ENCODE data around the gene SCN3B.

DNA sequence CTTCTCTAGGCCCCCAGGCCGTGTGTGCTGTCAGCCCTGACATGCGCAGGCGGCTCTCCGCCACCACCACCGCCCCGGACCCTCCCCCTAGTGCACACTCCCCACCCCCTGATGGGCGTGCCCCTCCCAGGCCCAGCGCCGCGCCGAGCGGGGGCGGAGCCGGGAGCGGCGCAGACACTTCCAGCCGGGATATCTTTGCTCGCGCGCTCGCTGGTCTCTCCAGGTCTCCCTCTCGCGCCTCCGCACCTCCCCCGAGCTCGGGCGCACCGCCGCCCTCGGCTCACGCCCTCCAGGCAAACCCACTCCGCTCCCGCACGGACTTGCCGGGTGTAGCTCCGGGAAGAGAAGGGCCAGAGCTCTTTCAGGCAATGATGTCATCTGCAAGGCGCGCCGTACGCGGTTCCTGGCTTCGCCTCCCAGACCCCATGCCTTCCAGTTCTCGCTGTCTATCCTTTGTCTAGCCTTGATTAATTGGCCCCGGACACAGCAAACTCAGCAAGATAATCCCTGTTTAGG is at the start of gene SCN3B:
- no peak for TF ChIP-seq ILF3 (IDR thresholded peaks at IDR 0.05; ENCODE audit: borderline replicate concordance)
- no peak for TF ChIP-seq NBN (IDR thresholded peaks at IDR 0.05; ENCODE audit: low read depth)
- no peak for TF ChIP-seq ZNF785 (CRISPR knock-in tag; IDR thresholded peaks at IDR 0.05)
- TF ChIP-seq NCOR1 (IDR thresholded peaks at IDR 0.05): no peak
- no peak for TF ChIP-seq ZNF76 (CRISPR knock-in tag; IDR thresholded peaks at IDR 0.05; ENCODE audit: borderline replicate concordance)
